Endothelial cell of umbilical vein (primary cell): ENCODE results near the gene B3GAT1. TPM values are rescaled to one million over a fixed set of nuclear protein-coding genes. Genes with fewer than 3 reads are reported as not detected.

Experiments used
- BruUV-seq: library from RNA; stranded (reverse); fragments of 400-500 nt; replicated peaks from 2 replicates; lab custom pipeline; 2021; lab: Mats Ljungman, UMichigan
- CTCF ChIA-PET: fragments of 300-600, 350-600 bp; sonication (Branson Sonifier 250); formaldehyde crosslinking; loops from one replicate; lab custom pipeline; 2021; ENCODE audit warnings: antibody characterized with exemption, inconsistent platforms; lab: Charles Lee
- POLR2A ChIA-PET: fragments of 300-600, 350-600 bp; sonication (Branson Sonifier 250); formaldehyde crosslinking; loops from one replicate; lab custom pipeline; 2021; ENCODE audit warnings: antibody characterized with exemption, inconsistent platforms; lab: Charles Lee
- DNase-seq: peaks from one replicate; pipeline ENCODE4 v3.0.0-alpha.2; 2011; ENCODE audit warnings: low read depth, low spot score
- FAIRE-seq: peaks from 2 replicates; lab custom pipeline; 2011; peaks lifted over from hg19 to GRCh38; lab: Jason Lieb, UNC
- H2AFZ ChIP-seq: 2 replicates; pipeline ENCODE4 v1.6.0; 2012; ENCODE audit warnings: low read depth, low read length, control low read depth, inconsistent platforms
- H3K27ac ChIP-seq: 2 replicates; pipeline ENCODE4 v1.5.1; 2011; ENCODE audit warnings: low read depth, mild to moderate bottlenecking, control low read depth, low read length, moderate library complexity; ENCODE audit not compliant: insufficient read depth
- H3K27me3 ChIP-seq, 2 experiments: 2 replicates each; pipeline versions ENCODE4 v1.6.0 to v1.6.1; 2011; ENCODE audit warnings: low read length in 2 of 2, mixed read lengths in 1 of 2; ENCODE audit not compliant: control insufficient read depth in 2 of 2, insufficient read depth in 2 of 2
- H3K36me3 ChIP-seq, 2 experiments: 2 replicates in 1 of 2; 3 replicates in 1 of 2; pipeline ENCODE4 v1.5.1; 2011; ENCODE audit warnings: low read length in 2 of 2, mild to moderate bottlenecking in 1 of 2, moderate library complexity in 1 of 2; ENCODE audit not compliant: control insufficient read depth in 2 of 2, insufficient read depth in 2 of 2; ENCODE audit errors: extremely low read depth in 1 of 2
- H3K4me1 ChIP-seq: 3 replicates; pipeline ENCODE4 v1.5.1; 2011; ENCODE audit warnings: mild to moderate bottlenecking, low read length; ENCODE audit not compliant: control insufficient read depth, insufficient read depth; ENCODE audit errors: extremely low read depth
- H3K4me2 ChIP-seq: 2 replicates; pipeline ENCODE4 v1.6.1; 2011; ENCODE audit warnings: low read length, control low read depth, mixed read lengths; ENCODE audit not compliant: insufficient read depth
- H3K4me3 ChIP-seq, 3 experiments: fragments of 200-600 bp in 1 of 3; sonication (generic), shearing (Covaris generic) in 1 of 3; replicated peaks in 1 of 3; 2 replicates each; pipeline ENCODE4 v1.5.1; 2011 to 2016; ENCODE audit warnings: control low read depth in 3 of 3, low read length in 3 of 3, mild to moderate bottlenecking in 2 of 3, inconsistent platforms in 1 of 3, low read depth in 1 of 3, moderate library complexity in 1 of 3; ENCODE audit not compliant: insufficient read depth in 1 of 3
- H3K79me2 ChIP-seq: 2 replicates; pipeline ENCODE4 v1.6.0; 2012; ENCODE audit warnings: low read length, inconsistent platforms; ENCODE audit not compliant: control insufficient read depth, insufficient read depth
- H3K9ac ChIP-seq: replicated peaks from 2 replicates; pipeline ENCODE3; 2011; ENCODE audit warnings: low read length, control low read depth; ENCODE audit not compliant: insufficient read depth; ENCODE audit errors: extremely low read depth
- H3K9me1 ChIP-seq: replicated peaks from 3 replicates; pipeline ENCODE4 v1.6.0; 2011; ENCODE audit warnings: mild to moderate bottlenecking, low read length; ENCODE audit not compliant: control insufficient read depth, insufficient read depth; ENCODE audit errors: extremely low read depth
- H3K9me3 ChIP-seq: replicated peaks from 2 replicates; pipeline ENCODE4 v1.5.1; 2012; ENCODE audit warnings: low read length, inconsistent platforms; ENCODE audit not compliant: control insufficient read depth, insufficient read depth
- H4K20me1 ChIP-seq: replicated peaks from 2 replicates; pipeline ENCODE3; 2011; ENCODE audit warnings: mild to moderate bottlenecking, low read length; ENCODE audit not compliant: control insufficient read depth, insufficient read depth; ENCODE audit errors: extremely low read depth
- FOS ChIP-seq: IDR thresholded peaks from 2 replicates; pipeline ENCODE4 v1.6.1; 2011; ENCODE audit warnings: mild to moderate bottlenecking, low read length, moderate library complexity, borderline replicate concordance; ENCODE audit not compliant: insufficient read depth
- GATA2 ChIP-seq: IDR thresholded peaks from 2 replicates; pipeline ENCODE4 v1.7.0; 2011; ENCODE audit warnings: low read depth, mild to moderate bottlenecking, moderate library complexity, mixed read lengths, low read length; ENCODE audit not compliant: insufficient read length, insufficient read depth
- JUN ChIP-seq: IDR thresholded peaks from 2 replicates; pipeline ENCODE4 v1.6.1; 2011; ENCODE audit warnings: borderline replicate concordance, low read depth; ENCODE audit not compliant: insufficient read length, insufficient read depth
- MYC ChIP-seq: IDR thresholded peaks from one replicate; pipeline ENCODE4 v1.6.1; 2011; ENCODE audit warnings: mild to moderate bottlenecking, low read depth, low read length
- POLR2A ChIP-seq: IDR thresholded peaks from 2 replicates; pipeline ENCODE4 v1.6.1; 2012; ENCODE audit warnings: low read depth, mild to moderate bottlenecking, control low read depth, low read length
- POLR2AphosphoS5 ChIP-seq: IDR thresholded peaks from 2 replicates; pipeline ENCODE4 v1.6.1; 2012; ENCODE audit warnings: low read depth, mild to moderate bottlenecking, control low read depth, low read length, moderate library complexity; ENCODE audit not compliant: insufficient read depth
- dilution Hi-C: fragments of 300-500 bp; cut with MboI; formaldehyde crosslinking; loops from one replicate; pipeline ENCODE4 v1.15.0; 2019; ENCODE audit warnings: low sequenced_read_pairs; ENCODE audit not compliant: extremely low pct_ligation_motif_present
- intact Hi-C: fragments of 100-400 bp; cut with micrococcal nuclease; formaldehyde crosslinking; loops from one replicate; pipeline ENCODE4 v1.10.0; 2022
- polyA plus RNA-seq, 4 experiments: library from polyadenylated mRNA; depleted of rRNA in 3 of 4; stranded (reverse) in 3 of 4; unstranded in 1 of 4; fragments of >200 nt; gene quantifications; 2 replicates each; pipeline versions ENCODE4 v1.2.1 to v1.2.3, GENCODE V29; 2011 to 2012; ENCODE audit warnings: missing spikeins in 1 of 4
- total RNA-seq: library from RNA; stranded (reverse); gene quantifications from 2 replicates; pipeline ENCODE4 v1.2.3, GENCODE V29; 2021
- TF ChIP-seq, protein P1 (sequence below), 2 donors: IDR thresholded peaks; 1 replicate in 1 of 2; 2 replicates in 1 of 2; pipeline ENCODE4 v1.5.1; 2011; ENCODE audit warnings: low read length in 2 of 2, mild to moderate bottlenecking in 2 of 2, moderate library complexity in 2 of 2, control low read depth in 1 of 2, inconsistent platforms in 1 of 2, low read depth in 1 of 2; ENCODE audit not compliant: insufficient read depth in 1 of 2; ENCODE audit errors: extremely low read depth in 1 of 2
- TF ChIP-seq, protein P2 (sequence below): IDR thresholded peaks from 2 replicates; pipeline ENCODE4 v1.6.1; 2011; ENCODE audit not compliant: insufficient read depth, insufficient read length

B3GAT1 gene
- total and polyA plus RNA-seq, 2 donors (not counting 3 experiments of a cell fraction or from before 2014, with no cell fraction given) = 0.01 TPM; not detected in 1

DNA sequence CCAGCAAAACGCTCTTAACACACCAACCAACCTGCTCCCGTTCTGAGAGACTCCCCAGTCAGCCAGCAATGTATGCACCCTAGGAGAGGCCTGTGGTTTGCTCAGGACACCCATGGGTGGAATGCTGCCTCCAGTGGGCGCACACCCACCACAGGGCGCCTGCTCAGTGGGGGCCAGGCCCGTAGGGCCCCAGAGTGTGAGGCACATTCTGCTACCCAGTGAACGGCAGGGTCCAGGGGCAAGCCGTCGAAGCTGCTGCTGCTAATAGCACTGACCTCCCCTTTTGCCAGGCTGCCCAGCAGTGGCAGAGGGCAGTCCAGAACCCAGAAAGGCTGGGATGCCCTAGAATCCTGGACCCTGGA, 12.8 kb downstream of the B3GAT1 start:
- dilution Hi-C loops (no loop called here), intact Hi-C loops (no loop called here)
- FAIRE-seq (no peak), DNase-seq (no peak)
- Histone ChIP-seq H3K27ac (no peak overlapping the region), H3K79me2 (no peaks in the 10 kb centered on the region), H2AFZ (no peak overlapping the region), H3K36me3 (no peaks in the 10 kb centered on the region), H3K4me2 (no peak overlapping the region), H3K4me3 (no peak overlapping the region), H3K9me1 (no peaks in the 10 kb centered on the region), H4K20me1 (no peaks in the 10 kb centered on the region), H3K4me1 (no peaks in the 10 kb centered on the region), H3K9ac (no peak overlapping the region), H3K9me3 (no peaks in the 10 kb centered on the region), H3K27me3 (no peaks in the 10 kb centered on the region)
- no TSS peak for BruUV-seq
- ChIA-PET CTCF (no interaction called here), POLR2A (no interaction called here)
- TF ChIP-seq JUN (no peak), GATA2 (no peak), MYC (no peak), POLR2AphosphoS5 (no peak), FOS (no peak), POLR2A (no peak)
- TF ChIP-seq, protein P1, sequence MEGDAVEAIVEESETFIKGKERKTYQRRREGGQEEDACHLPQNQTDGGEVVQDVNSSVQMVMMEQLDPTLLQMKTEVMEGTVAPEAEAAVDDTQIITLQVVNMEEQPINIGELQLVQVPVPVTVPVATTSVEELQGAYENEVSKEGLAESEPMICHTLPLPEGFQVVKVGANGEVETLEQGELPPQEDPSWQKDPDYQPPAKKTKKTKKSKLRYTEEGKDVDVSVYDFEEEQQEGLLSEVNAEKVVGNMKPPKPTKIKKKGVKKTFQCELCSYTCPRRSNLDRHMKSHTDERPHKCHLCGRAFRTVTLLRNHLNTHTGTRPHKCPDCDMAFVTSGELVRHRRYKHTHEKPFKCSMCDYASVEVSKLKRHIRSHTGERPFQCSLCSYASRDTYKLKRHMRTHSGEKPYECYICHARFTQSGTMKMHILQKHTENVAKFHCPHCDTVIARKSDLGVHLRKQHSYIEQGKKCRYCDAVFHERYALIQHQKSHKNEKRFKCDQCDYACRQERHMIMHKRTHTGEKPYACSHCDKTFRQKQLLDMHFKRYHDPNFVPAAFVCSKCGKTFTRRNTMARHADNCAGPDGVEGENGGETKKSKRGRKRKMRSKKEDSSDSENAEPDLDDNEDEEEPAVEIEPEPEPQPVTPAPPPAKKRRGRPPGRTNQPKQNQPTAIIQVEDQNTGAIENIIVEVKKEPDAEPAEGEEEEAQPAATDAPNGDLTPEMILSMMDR (IDR thresholded peaks at IDR 0.05; ENCODE audit: extremely low read depth in 1 of 2, insufficient read depth in 1 of 2, low read depth in 1 of 2, low read length in 2 of 2) = no peak
- TF ChIP-seq, protein P2, sequence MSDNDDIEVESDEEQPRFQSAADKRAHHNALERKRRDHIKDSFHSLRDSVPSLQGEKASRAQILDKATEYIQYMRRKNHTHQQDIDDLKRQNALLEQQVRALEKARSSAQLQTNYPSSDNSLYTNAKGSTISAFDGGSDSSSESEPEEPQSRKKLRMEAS = no peak
